Measurements from ENCODE around the gene SUPT20HL1. TPM values are rescaled to one million over a fixed set of nuclear protein-coding genes. Genes with fewer than 3 reads are reported as not detected.

The SUPT20HL1 gene
- total RNA-seq, 1 donor: not detected

GRCh38 chrX:24395775-24396174 lies 35.3 kb downstream of the SUPT20HL1 start:
- H3K4me2 ChIP-seq (ENCODE audit: insufficient read depth, low read length): peak overlapping the region; percentile 42
- H3K79me2 ChIP-seq (ENCODE audit: insufficient read depth, low read length): no peaks in the 10 kb centered on the region
- H3K27me3 ChIP-seq (ENCODE audit: insufficient read depth, low read length): peaks cover 46% of the 10 kb centered on the region
- no peaks in the 10 kb centered on the region for H3K36me3 ChIP-seq (ENCODE audit: insufficient read depth, low read length)
- H3K4me1 ChIP-seq (ENCODE audit: insufficient read depth, low read length): peaks cover 17% of the 10 kb centered on the region
- H3K4me3 ChIP-seq (ENCODE audit: insufficient read depth, low read length): no peak overlapping the region
- H3K27ac ChIP-seq (ENCODE audit: low read depth, low read length): no peak overlapping the region
- TF ChIP-seq CTCF (IDR thresholded peaks at IDR 0.05; ENCODE audit: extremely low read depth, low read depth, low read length): peak; percentile 82
- no peaks in the 10 kb centered on the region for H3K9me3 ChIP-seq (ENCODE audit: low read depth, low read length)
- no peak overlapping the region for H2AFZ ChIP-seq (ENCODE audit: low read length)
- no peaks in the 10 kb centered on the region for H4K20me1 ChIP-seq (ENCODE audit: insufficient read depth, low read length)
- DNase-seq (ENCODE audit: insufficient read length, low spot score, missing footprints): peak; percentile 78

DNA sequence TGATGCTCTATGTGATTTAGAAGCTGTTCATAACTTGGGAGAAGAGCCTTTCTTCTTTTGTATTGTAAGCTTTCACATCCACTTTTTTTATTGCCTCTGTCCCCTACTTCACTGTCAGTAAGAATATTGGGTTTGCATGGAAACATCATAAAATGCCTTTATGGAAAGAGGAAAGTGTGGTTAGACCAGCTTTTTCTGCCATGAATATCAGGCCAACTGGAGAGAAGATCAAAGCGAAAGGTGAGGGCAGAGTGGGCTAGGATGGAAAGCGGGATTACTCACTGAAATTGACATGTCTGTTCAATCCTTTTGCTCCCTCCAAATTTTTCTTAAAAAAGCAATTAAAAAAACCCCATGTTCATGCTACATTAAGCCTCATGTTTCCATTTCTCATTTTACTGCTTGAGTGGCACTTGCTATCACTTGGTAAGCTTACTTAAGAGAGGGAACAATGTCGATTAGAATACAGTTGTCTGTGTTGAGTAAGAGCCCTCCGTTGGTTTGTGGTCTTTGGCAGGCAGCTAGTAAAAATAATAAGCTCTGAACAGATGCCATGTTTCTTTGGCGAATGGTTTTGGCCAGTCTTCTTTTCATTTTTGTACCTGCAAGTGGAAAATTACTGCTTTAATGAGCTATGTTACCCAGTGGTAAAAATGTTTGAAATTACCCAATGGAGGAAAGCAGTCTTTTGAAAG lies 35.9 kb downstream of the SUPT20HL1 start:
- H3K4me3 ChIP-seq (ENCODE audit: insufficient read depth, low read length): no peak overlapping the region
- H4K20me1 ChIP-seq (ENCODE audit: insufficient read depth, low read length): no peaks in the 10 kb centered on the region
- H3K36me3 ChIP-seq (ENCODE audit: insufficient read depth, low read length): no peaks in the 10 kb centered on the region
- TF ChIP-seq CTCF (IDR thresholded peaks at IDR 0.05; ENCODE audit: extremely low read depth, low read depth, low read length): no peak
- H3K9me3 ChIP-seq (ENCODE audit: low read depth, low read length): no peaks in the 10 kb centered on the region
- H2AFZ ChIP-seq (ENCODE audit: low read length): no peak overlapping the region
- H3K4me2 ChIP-seq (ENCODE audit: insufficient read depth, low read length): peak overlapping the region; percentile 42
- no peaks in the 10 kb centered on the region for H3K79me2 ChIP-seq (ENCODE audit: insufficient read depth, low read length)
- H3K27me3 ChIP-seq (ENCODE audit: insufficient read depth, low read length): peaks cover 50% of the 10 kb centered on the region
- H3K4me1 ChIP-seq (ENCODE audit: insufficient read depth, low read length): peaks cover 17% of the 10 kb centered on the region
- DNase-seq (ENCODE audit: insufficient read length, low spot score, missing footprints): no peak
- H3K27ac ChIP-seq (ENCODE audit: low read depth, low read length): peak overlapping the region; percentile 30

DNA sequence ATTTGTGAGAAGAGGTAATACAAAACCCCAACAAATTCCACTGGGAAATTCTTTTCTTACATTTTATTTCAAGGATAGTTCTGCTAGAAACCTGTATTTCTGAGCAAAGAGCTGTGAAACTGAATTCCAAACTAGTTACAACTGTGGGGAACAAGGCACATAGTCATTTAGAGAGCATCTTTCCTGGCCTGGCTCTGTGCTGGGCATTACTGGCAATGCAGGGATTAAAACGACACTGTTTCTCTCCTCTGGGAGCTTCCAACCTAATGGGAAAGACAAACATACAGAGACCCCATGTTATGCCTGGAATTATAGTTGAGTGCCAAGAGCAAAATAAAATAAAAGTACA lies 36.5 kb downstream of the SUPT20HL1 start:
- H3K4me3 ChIP-seq (ENCODE audit: insufficient read depth, low read length): no peak overlapping the region
- H3K4me1 ChIP-seq (ENCODE audit: insufficient read depth, low read length): peaks cover 17% of the 10 kb centered on the region
- no peaks in the 10 kb centered on the region for H3K36me3 ChIP-seq (ENCODE audit: insufficient read depth, low read length)
- DNase-seq (ENCODE audit: insufficient read length, low spot score, missing footprints): no peak
- TF ChIP-seq CTCF (IDR thresholded peaks at IDR 0.05; ENCODE audit: extremely low read depth, low read depth, low read length): no peak
- peaks cover 45% of the 10 kb centered on the region for H3K27me3 ChIP-seq (ENCODE audit: insufficient read depth, low read length)
- no peak overlapping the region for H2AFZ ChIP-seq (ENCODE audit: low read length)
- no peak overlapping the region for H3K27ac ChIP-seq (ENCODE audit: low read depth, low read length)
- H4K20me1 ChIP-seq (ENCODE audit: insufficient read depth, low read length): no peaks in the 10 kb centered on the region
- no peaks in the 10 kb centered on the region for H3K9me3 ChIP-seq (ENCODE audit: low read depth, low read length)
- no peak overlapping the region for H3K4me2 ChIP-seq (ENCODE audit: insufficient read depth, low read length)
- no peaks in the 10 kb centered on the region for H3K79me2 ChIP-seq (ENCODE audit: insufficient read depth, low read length)

DNA sequence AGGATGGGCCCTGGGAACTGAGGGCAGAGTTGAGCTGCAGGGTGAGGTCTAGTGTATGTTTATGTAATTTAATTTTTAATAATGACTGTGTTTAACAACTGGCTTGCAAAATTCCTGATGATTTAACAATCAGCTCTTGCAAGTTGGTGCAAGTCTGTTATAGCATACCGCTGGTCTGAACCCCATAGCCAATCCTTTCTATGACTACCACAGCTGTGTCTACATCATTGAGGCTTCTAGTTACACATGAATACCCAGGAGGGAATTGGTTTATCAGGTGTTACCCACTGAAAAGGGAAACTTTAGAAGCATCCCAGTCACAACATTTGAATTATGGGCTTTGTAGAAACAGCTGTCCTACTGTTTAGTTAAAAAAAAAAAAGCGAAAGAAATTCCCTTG lies 38.3 kb downstream of the SUPT20HL1 start:
- Histone ChIP-seq H2AFZ (ENCODE audit: low read length) (no peak overlapping the region), H3K27ac (ENCODE audit: low read depth, low read length) (no peak overlapping the region), H3K9me3 (ENCODE audit: low read depth, low read length) (no peaks in the 10 kb centered on the region), H3K36me3 (ENCODE audit: insufficient read depth, low read length) (no peaks in the 10 kb centered on the region), H3K4me1 (ENCODE audit: insufficient read depth, low read length) (peaks cover 17% of the 10 kb centered on the region), H3K27me3 (ENCODE audit: insufficient read depth, low read length) (peaks cover 36% of the 10 kb centered on the region), H3K79me2 (ENCODE audit: insufficient read depth, low read length) (no peaks in the 10 kb centered on the region), H3K4me2 (ENCODE audit: insufficient read depth, low read length) (no peak overlapping the region), H4K20me1 (ENCODE audit: insufficient read depth, low read length) (no peaks in the 10 kb centered on the region), H3K4me3 (ENCODE audit: insufficient read depth, low read length) (no peak overlapping the region)
- TF ChIP-seq CTCF (IDR thresholded peaks at IDR 0.05; ENCODE audit: extremely low read depth, low read depth, low read length): no peak
- DNase-seq (ENCODE audit: insufficient read length, low spot score, missing footprints): no peak
